Natural killer cell (primary cell): ENCODE results near the gene CGB1. TPM values are rescaled to one million over a fixed set of nuclear protein-coding genes. Genes with fewer than 3 reads are reported as not detected.

ENCODE experiments used
- ATAC-seq, 3 donors: fragments of 150-1000 bp in 2 of 3; fragments of 200-7000 bp in 1 of 3; cut with Tn5 transposase; 1 replicate in 1 of 3; 2 replicates in 2 of 3; pipeline ENCODE4 v1.10.0; 2021; ENCODE audit warnings: mild to moderate bottlenecking in 2 of 3, moderate library complexity in 2 of 3
- DNase-seq, 2 donors: peaks; one replicate each; pipeline versions ENCODE4 v3.0.0 to v3.0.0-alpha.2; 2013 to 2021; ENCODE audit warnings: mixed read lengths in 1 of 2
- H3K27ac ChIP-seq: one replicate; pipeline ENCODE4 v1.5.1; 2013; ENCODE audit warnings: mild to moderate bottlenecking, low read length
- H3K27me3 ChIP-seq: one replicate; pipeline ENCODE4 v1.6.1; 2013; ENCODE audit warnings: low read length; ENCODE audit not compliant: control insufficient read depth, insufficient read depth
- H3K36me3 ChIP-seq: one replicate; pipeline ENCODE4 v1.6.1; 2013; ENCODE audit warnings: low read length; ENCODE audit not compliant: control insufficient read depth, insufficient read depth
- H3K4me1 ChIP-seq: one replicate; pipeline ENCODE4 v1.6.1; 2013; ENCODE audit warnings: low read length; ENCODE audit not compliant: control insufficient read depth, insufficient read depth
- H3K4me3 ChIP-seq: one replicate; pipeline ENCODE4 v1.5.1; 2013; ENCODE audit warnings: low read length
- H3K9me3 ChIP-seq: one replicate; pipeline ENCODE4 v1.6.1; 2013; ENCODE audit warnings: low read length; ENCODE audit not compliant: control insufficient read depth, insufficient read depth
- H3K27ac Mint-ChIP-seq, 2 donors: one replicate each; pipeline ENCODE4 v1.8.0; 2022; ENCODE audit warnings: mild to moderate bottlenecking in 2 of 2, mixed read lengths in 2 of 2, moderate library complexity in 1 of 2
- H3K27me3 Mint-ChIP-seq, 2 donors: one replicate each; pipeline ENCODE4 v1.8.0; 2022; ENCODE audit warnings: low read depth in 2 of 2, mixed read lengths in 2 of 2
- H3K36me3 Mint-ChIP-seq: one replicate; pipeline ENCODE4 v1.8.0; 2022; ENCODE audit warnings: mixed read lengths
- H3K4me1 Mint-ChIP-seq, 2 donors: one replicate each; pipeline ENCODE4 v1.8.0; 2022; ENCODE audit warnings: mixed read lengths in 2 of 2
- H3K4me3 Mint-ChIP-seq: one replicate; pipeline ENCODE4 v1.8.0; 2022; ENCODE audit warnings: mild to moderate bottlenecking, moderate library complexity, mixed read lengths
- H3K9me3 Mint-ChIP-seq, 2 donors: one replicate each; pipeline ENCODE4 v1.8.0; 2022; ENCODE audit warnings: mixed read lengths in 2 of 2
- WGBS: methylation state at CpG from one replicate; pipeline ENCODE4 v1.1.7; 2013; ENCODE audit warnings: missing lambda C conversion rate; ENCODE audit not compliant: insufficient coverage; 5-methylcytosine and 5-hydroxymethylcytosine counted together
- intact Hi-C: fragments of 100-400 bp; cut with micrococcal nuclease; formaldehyde crosslinking; loops from one replicate; pipeline ENCODE4 v1.14.2; 2022
- total RNA-seq, 4 donors: library from RNA; stranded (reverse); fragments of 120-200 nt in 1 of 4; gene quantifications; one replicate each; pipeline versions ENCODE4 v1.2.3 to v1.2.4, GENCODE V29; 2013 to 2022
- TF ChIP-seq, protein P1 (sequence below): fragments of 200-600 bp; IDR thresholded peaks from one replicate; pipeline ENCODE4 v1.8.0; 2022; ENCODE audit warnings: antibody characterized with exemption

CGB1 gene
- total RNA-seq, 3 donors from 2014 or later (not counting 1 experiment from before 2014, with no cell fraction given): not detected

DNA sequence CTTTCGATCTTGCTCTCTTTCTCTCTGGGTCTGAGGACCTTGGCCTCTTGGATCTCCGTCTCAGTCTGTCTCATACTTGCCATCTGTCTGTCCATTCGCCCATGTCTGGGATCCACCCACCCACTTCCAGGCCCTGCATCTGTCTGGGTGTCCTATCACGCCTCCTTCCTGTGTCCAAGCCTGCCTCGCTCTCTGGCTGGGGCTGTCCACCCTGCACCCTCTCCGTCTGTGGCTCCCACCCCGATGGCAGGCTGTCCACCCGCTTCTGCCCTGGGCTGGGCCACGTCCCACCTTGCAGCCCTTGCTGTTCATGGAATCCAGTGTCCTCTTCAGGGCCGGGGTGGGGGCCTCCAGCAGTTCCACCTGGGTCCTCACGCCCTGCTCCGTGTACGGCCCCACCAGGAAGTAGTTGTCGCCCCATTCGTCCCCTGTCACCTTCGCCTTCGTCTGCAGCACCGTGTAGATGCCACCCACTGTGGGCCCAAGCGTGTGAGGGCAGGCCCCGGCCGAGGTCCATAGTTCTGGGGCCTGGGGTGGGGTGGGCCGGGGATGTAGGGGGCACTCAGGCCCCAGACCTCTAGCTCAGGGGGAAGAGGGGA lies 45.6 kb downstream of the CGB1 start:
- intact Hi-C loops: loop anchor here (10.0 kb wide), 2 partner anchors 154 to 356 kb away; partner anchors contain the start of gene DBP
- Histone ChIP-seq H3K4me1 (peaks cover 31% of the 10 kb centered on the region), H3K27me3 (no peaks in the 10 kb centered on the region), H3K36me3 (peaks cover 6% of the 10 kb centered on the region), H3K4me3 (no peak overlapping the region), H3K9me3 (no peaks in the 10 kb centered on the region), H3K27ac (no peak overlapping the region)
- WGBS: 95% methylated on average over 22 of the region's 22 CpGs
- Mint-ChIP-seq H3K27me3 (no peaks in the 10 kb centered on the region), H3K4me3 (no peak overlapping the region), H3K36me3 (no peaks in the 10 kb centered on the region), H3K4me1 (peaks cover 28 to 50% of the 10 kb centered on the region in 2 donors), H3K27ac (peak overlapping the region in 1 of 2 donors; percentile 42), H3K9me3 (no peaks in the 10 kb centered on the region)
- TF ChIP-seq, protein P1, sequence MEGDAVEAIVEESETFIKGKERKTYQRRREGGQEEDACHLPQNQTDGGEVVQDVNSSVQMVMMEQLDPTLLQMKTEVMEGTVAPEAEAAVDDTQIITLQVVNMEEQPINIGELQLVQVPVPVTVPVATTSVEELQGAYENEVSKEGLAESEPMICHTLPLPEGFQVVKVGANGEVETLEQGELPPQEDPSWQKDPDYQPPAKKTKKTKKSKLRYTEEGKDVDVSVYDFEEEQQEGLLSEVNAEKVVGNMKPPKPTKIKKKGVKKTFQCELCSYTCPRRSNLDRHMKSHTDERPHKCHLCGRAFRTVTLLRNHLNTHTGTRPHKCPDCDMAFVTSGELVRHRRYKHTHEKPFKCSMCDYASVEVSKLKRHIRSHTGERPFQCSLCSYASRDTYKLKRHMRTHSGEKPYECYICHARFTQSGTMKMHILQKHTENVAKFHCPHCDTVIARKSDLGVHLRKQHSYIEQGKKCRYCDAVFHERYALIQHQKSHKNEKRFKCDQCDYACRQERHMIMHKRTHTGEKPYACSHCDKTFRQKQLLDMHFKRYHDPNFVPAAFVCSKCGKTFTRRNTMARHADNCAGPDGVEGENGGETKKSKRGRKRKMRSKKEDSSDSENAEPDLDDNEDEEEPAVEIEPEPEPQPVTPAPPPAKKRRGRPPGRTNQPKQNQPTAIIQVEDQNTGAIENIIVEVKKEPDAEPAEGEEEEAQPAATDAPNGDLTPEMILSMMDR: no peak
- no peak for DNase-seq
- ATAC-seq: no peak

DNA sequence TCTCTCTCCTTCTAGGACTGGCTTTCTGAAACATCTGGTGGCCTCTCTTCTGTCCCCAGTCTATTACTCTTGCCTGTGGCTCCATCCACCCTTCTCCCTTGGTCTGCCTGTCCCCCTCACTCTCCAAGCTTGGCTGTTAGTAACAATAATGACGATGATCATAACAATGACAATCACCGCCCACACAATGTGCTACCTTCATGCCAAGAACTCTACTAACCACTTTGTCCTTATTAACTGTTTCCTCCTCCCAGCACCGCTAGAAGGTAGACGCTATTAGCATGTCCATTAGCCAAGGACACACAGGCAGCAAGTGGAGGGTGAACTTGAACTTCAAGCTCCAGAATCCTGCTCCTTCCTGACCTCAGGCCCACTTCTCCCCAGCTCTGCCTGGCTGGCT lies 46.3 kb downstream of the CGB1 start:
- peaks cover 28 to 50% of the 10 kb centered on the region in 2 donors for H3K4me1 Mint-ChIP-seq
- no peaks in the 10 kb centered on the region for H3K9me3 ChIP-seq
- peaks cover 31% of the 10 kb centered on the region for H3K4me1 ChIP-seq
- 98% methylated on average over 4 of the region's 4 CpGs for WGBS
- H3K9me3 Mint-ChIP-seq: no peaks in the 10 kb centered on the region
- H3K27me3 Mint-ChIP-seq: no peaks in the 10 kb centered on the region
- no peak overlapping the region for H3K4me3 Mint-ChIP-seq
- H3K36me3 ChIP-seq: peaks cover 7% of the 10 kb centered on the region
- TF ChIP-seq, protein P1: no peak
- H3K4me3 ChIP-seq: no peak overlapping the region
- peak overlapping the region in 1 of 2 donors; percentile 42 for H3K27ac Mint-ChIP-seq
- no peak for ATAC-seq
- H3K27ac ChIP-seq: no peak overlapping the region
- no peaks in the 10 kb centered on the region for H3K27me3 ChIP-seq
- intact Hi-C loops: loop anchor here (10.0 kb wide), 2 partner anchors 154 to 356 kb away; partner anchors contain the start of gene DBP
- H3K36me3 Mint-ChIP-seq: no peaks in the 10 kb centered on the region
- no peak for DNase-seq

DNA sequence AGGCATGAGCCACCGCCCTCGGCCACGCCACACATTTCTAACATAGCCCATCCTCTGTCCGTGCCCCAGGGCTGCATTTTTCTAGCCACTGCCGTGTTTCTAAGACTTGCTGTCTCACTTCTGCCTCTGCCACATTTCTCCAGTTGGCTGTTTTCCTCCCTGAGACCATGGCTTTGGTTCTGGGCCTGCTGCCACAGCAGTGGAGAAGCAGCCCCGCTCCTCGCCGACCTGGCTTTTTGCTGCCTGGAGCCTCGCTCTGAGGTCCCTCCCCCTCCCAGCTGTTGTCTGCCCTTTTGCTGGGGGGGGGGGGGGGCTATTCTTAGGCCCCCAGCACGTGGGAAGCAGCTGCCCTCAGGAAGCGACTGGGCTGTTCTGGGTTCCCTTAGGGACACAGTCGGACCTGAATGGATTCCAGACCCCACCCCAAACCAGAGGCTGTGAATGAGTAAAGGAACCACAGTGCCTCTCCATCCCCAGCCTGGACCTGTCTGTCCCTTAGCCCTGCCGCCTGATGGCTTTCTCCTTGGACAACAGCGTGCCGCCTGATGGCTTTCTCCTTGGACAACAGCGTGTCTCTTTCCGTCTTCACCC lies 46.9 kb downstream of the CGB1 start:
- Histone ChIP-seq H3K4me3 (no peak overlapping the region), H3K4me1 (peaks cover 28% of the 10 kb centered on the region), H3K27me3 (no peaks in the 10 kb centered on the region), H3K9me3 (no peaks in the 10 kb centered on the region), H3K27ac (no peak overlapping the region), H3K36me3 (peaks cover 10% of the 10 kb centered on the region)
- TF ChIP-seq, protein P1: no peak
- Mint-ChIP-seq H3K4me3 (no peak overlapping the region), H3K4me1 (peaks cover 28 to 44% of the 10 kb centered on the region in 2 donors), H3K27me3 (no peaks in the 10 kb centered on the region), H3K9me3 (no peaks in the 10 kb centered on the region), H3K36me3 (no peaks in the 10 kb centered on the region), H3K27ac (no peak overlapping the region)
- 97% methylated on average over 13 of the region's 17 CpGs for WGBS
- ATAC-seq (no peak), DNase-seq (no peak)
- intact Hi-C loops: loop anchor here (10.0 kb wide), 2 partner anchors 155 to 355 kb away; partner anchors contain the start of gene DBP
